HuH-7.5 (cell line): ENCODE results near the gene ZMIZ1.
A peak's percentile ranks its signal among the peaks of the same experiment; 100 is the strongest.

Source experiments
- DNase-seq: peaks from one replicate; pipeline ENCODE4 v3.0.0; 2011; ENCODE audit warnings: low spot score

Gene ZMIZ1

GRCh38 chr10:79116801-79117723 lies 48.3 kb downstream of the ZMIZ1 start:
- no peak for DNase-seq

- no peak for DNase-seq
Observed at GRCh38 chr10:79118286-79119202, 49.8 kb downstream of the ZMIZ1 start.

DNA sequence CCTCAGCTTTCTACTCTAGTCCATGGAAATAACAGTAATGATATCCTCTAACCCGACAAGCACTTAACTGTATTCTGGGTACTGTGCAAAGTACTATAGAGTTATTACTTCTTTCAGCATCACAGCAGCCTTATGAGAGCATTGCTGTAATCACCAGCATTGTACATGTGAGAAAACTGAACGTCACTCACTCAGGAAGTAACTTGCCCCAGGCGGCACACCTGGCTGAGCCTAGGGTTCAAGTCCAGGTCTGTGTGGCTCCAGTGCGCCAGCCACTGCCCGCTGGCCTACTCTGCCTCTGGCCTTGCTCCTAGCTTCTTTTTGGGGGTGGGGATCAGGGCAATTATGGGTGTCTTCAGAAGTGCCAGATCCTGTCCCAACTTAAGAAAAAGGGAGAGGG lies 50.5 kb downstream of the ZMIZ1 start:
- no peak for DNase-seq

DNA sequence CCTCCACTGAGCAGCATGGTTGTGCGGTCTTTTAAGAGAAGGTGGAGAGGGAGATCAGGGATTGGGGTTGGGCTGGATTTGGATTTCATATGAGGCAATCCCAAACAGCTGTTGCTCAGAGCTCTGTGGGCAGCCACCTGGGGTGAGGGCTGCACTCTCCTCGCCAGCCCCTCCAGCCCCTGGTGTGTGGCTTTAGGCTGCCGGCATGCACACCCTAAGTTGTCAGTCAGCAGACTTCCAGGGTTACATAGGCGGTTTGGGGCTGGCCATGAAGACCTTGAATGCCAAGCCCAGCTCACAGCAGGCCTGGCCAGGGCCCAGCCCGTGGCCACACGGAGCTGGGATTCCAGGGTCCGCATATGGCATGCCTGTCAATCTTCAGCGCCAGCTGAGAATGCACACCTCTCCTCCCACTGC lies 54.8 kb downstream of the ZMIZ1 start:
- DNase-seq, result no peak

DNA sequence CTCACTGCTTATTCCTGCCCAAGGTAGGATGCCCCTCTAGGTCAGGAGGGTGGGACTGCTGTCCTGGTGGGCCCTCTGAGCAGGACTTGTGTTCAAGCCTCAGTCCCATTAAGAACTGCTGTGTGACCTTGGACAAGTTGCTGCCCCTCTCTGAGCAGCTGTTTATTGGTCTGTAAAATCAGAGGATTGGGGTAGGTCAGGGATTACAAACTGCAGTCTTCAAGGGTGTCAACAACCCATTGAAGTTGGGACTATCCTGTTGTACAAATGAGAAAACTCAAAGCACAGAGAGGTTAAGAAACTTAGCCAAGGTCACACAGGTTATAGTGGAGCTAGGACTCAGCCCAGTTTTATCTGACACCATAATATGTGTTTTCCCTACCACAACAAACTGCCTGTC lies 55.3 kb downstream of the ZMIZ1 start:
- DNase-seq, result no peak

GRCh38 chr10:79125092-79125491 lies 56.3 kb downstream of the ZMIZ1 start:
- DNase-seq, result no peak

DNA sequence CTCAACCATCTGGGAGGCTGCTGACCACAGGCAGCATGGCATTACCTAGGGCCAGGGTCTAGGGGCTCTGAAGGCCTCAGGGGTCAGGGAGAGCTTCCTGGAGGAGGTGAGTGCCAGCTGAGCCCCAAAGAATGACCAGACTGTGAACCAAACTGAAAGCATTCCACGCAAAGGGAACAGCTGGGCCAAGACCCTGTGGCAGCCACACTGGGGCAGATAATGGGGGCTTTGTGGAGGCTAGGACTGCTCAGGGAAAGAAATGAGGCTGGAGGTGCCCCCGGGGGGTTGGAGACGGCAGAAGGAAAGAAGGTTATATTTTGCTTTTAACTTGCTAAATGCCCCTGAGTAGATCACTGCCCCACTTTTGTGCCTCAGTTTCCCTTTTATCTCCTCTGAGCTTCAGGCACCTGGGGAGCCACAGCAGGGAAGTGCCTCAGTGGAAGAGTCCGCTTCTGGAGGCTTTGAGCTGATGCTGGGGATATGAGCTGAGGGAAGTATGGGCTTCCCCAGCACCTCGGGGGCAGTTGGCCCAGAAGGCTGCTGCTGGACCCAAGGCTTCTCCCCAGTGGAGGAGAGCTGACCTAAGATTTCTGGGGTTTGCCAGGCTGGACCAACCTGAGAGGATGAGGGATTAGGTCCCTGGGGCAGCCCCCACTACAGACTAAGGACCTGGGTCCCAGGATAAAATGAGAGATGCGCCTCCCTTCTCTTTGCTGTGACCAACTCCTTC lies 57.8 kb downstream of the ZMIZ1 start:
- no peak for DNase-seq

DNA sequence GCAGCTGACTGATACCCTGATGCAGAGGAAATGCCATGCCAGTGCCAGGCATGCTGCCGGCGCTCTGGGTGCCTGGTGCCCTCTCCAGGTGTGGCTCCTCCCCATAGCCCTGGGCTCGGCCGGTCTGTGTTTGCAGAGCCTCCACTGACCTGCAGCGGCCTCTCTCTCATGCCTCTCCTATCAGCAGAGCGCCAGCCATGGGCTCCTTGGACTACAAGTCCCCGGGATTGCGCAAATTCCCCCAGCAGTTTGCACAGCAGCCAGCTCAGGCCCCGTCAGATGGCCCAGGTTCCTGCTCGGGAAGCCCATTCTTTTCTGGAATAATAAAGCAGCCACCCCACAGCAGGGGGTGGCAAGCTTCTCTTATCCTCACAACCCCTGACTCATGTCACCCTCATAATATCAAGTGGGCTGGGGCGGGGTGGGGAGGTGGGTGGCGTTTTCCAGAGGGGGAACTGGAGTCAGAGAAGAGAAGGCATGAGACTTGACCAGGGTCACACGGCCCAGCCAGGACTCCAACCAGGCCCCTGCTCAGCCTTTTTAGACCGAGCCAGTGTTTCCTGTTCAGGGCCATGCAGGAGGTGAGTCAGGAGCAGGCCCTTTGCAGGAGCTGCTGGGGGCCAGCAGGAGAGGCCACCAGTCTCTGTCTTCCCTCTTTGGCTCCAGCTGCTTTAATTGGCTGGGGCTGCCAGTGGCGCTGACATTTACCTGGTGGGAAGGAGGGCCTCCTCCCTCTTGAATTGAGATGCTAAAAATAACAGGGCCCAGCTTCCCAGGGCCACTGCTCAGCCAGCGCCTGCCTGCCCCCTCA lies 58.6 kb downstream of the ZMIZ1 start:
- DNase-seq, result peak; percentile 95

DNA sequence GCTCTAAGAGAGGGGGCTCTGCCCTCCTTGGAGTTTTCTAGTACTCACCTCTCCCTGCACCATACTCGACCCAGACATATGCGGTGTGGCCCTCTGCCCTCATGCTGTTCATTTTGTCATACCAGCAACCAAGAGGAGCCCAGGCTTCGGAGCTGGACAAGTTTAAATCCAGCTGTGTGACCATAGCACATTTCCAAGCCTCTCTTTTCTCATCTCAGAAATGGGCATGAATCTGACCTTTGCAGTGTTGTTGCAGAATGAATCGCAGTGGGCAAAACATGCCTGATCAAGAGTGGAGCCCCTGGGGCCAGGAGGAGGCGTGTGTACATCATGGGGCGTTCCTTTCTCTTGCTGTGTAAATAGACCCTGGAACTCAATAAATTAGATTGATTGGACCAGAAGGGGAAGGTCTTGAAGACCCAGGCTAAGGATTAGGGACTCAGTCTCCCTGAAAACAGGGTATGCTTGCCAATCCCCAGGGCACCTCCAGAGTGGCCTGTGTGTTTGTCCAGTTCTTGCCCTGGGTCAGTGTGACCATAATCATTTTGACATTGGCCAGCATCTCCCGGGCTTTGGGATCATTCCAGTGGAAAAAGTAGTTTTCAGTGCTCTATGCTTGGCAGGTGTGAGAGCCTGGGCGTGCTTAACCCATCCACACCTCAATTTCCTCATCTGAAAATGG lies 59.6 kb downstream of the ZMIZ1 start:
- DNase-seq, result no peak

DNA sequence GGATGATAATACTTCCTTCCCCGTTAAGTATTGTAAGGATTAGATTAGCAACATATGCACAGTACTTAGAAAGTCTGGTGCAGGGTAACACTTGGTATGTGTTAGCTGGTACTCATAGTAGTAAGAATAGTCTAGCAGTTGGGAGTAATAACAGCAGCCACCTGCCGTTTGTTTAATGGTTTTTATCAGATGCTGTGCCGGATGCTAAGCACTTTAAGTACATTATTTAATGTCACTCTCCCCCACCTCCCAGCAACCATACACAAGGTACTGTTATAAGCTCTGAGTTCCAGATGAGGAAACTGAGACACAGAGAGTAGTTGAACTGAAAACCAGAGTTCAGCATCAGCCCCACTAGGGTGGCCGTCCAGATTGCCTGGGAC lies 60.1 kb downstream of the ZMIZ1 start:
- no peak for DNase-seq

DNA sequence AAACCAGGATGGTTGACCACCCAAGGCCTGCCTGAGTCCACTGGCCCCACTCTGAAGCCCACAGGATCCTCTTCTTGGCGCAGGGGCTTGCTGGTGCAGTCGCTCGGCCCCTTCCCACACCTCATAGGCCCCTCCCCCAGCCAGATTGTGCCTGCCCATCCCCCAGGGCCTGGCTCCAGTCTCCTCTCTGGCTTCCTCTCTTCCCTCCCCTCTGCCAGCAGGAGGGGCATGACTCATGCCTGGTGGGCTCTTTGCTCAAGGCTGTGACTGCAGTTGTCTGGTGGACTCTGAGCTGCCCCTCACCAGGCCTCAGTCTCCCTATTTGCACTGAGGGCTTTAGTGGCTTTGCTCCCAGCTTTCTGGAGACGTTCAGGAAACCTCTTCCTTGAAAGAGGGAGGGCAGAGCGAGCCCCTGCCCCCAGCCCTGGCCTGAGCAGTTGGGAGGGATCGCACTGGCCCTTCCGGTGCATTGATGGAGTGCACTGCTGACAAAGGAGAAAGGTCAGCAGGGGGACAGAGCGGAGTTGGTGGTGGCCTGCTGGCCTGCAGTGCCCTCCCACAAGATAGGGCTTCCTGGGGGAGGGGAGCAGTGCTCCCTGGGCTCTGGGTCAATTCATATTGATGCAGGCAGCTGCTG lies 60.7 kb downstream of the ZMIZ1 start:
- no peak for DNase-seq

DNA sequence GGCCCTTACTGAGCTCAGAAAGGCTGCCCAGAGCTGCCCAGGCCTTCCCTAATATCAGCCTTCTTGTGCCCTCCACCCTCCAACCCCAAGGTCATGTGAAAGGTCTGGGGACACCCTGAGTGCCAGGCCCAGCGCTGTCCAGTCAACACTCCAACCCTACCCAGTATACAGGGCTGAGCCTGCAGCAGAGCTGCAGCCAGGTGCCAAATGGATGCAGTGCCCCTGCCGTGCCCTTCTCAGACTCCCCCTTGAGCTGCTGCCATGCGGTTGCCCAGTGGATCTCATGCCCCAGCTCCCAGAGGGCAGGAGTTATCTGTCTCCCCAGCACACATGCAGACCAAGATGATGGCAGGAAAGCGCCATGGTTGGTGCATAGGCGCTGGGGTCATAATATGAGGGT lies 61.5 kb downstream of the ZMIZ1 start:
- no peak for DNase-seq

DNA sequence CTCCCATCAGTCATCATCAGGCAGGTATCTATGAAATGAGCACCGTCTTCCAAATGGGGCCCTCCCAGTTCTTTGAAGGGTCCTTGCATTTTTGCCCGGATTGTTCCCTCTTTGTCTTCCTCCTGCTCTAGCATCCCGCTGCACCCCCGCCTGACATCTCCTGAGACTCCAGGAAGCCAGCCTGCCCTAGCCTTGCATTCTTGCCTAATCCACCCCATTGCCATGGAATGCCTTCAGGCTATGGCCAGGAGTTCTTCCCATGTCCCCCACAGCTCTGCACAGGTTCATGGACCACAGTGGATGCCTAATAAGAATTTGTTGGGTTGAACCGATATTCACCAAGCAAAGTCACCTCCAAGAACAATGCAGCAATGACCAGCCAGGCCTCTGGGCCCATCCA lies 62.1 kb downstream of the ZMIZ1 start:
- DNase-seq, result no peak

- no peak for DNase-seq
Observed at GRCh38 chr10:79131836-79132631, 63.3 kb downstream of the ZMIZ1 start.

DNA sequence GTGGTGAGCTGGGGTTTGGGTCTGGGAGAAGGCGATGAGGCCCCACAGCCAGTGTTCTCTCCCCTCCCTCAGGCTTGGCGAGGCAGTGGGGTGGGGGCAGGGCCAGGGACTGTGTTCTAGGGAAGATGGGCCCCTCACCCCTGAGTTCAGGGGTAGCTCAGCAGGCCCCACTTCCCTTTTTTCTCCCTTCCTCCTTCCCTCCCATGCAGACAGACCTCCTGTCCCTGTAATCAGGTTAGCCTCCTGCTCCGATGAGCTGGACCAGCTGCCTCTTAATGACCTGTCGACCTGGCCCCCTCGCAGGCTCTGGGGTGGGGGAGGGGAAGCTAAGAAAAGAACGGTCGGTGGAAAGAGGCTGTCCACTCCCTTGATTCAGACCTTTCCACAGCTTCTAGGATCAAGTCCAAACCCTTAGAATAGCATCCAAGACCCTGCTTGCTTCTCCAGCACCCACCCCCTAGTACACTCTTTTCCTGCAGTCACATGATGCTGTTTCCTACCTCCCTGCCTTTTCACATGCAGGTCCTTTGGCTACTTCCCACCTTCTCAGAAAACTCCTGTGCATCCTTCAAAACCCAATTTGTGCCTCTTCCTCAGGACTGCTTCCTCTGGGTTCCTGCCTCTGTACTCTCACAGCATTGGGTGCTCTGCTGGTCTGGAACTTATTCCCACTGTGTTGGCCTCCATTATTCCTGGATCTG lies 64.1 kb downstream of the ZMIZ1 start:
- no peak for DNase-seq

DNA sequence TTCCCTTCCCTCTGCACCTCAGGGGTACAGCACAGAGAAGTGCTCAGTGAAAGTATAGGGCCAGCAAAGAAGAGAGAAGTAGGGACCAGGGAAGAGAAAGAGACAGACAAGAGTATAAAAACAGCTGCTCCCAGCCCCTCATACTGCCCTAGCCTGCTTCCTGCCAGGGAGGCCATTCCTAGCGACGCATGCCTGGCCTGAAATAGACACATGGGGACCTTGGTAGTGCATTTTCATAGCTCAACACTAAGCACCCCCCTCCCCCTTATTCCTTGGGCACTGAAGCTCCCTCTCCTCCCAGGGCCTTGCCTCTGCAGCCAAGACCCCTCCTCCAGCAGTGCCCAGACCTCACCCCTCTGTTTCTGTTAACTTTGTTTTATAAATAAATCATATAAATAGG lies 64.7 kb downstream of the ZMIZ1 start:
- DNase-seq, result no peak

DNA sequence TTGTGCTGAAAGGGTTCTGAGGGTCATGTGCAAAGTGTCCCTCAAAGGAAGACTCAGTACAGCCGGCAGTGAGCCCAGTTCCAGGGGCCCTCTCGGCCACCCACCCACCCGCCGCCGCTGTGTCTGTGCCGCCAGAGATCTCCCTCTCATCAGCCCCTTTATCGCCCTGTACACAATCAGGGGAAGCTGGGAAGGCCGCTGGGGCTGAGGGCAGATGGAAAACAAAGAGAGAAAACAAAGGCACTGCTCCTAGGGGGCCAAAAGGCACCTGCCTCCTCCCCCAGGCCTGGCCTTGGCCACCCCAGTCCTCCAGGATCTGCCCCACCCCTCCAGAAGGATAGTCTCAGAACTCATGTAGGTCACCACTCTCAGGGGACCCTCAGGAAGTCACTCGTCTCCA lies 67.0 kb downstream of the ZMIZ1 start:
- no peak for DNase-seq

DNA sequence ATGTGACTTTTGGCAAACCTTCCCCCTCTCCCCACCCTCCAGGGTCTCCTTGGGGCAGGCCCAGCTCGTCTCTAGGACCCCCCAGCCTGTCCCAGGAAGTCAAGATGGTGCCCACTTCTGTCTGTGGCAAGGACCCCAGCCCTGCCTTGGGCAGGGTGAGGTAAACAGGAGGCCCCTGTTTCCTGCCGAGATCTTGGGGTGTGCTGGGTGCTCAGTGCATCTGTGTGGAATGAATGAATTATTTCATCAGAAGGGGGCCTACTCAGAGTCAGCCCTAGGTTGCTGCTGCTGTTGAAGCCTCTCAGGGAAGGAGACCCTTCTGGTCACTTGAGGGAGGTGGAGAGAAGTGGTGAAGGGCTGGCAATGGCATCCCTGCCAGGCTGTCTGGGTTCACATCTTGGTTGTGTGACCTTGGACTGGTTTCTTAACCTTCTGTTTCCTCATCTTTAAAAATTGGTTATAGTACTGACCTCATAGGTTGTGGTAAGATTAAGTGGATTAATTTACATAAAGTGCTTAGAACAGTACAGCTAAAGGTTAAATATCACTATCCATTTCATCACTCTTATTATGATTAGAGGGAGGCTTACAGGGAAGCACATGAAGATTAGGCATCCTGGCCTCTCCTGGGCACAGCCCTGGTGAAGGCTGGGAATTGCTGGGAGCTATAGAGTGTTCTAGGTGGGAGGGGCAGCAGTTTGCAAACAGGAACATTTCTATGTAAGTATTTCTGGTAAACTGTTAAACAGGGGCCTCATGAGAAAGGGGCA lies 67.7 kb downstream of the ZMIZ1 start:
- DNase-seq, result no peak
